Prostate gland (tissue), 2 donors: ENCODE measurements around the gene TPO.

Experiments used
- POLR2A ChIP-seq: fragments of 450-650 bp; IDR thresholded peaks from one replicate; pipeline ENCODE4 v1.6.1; 2016; ENCODE audit warnings: antibody characterized with exemption, mild to moderate bottlenecking
- POLR2AphosphoS5 ChIP-seq: sonication (generic); formaldehyde crosslinking; IDR thresholded peaks from one replicate; pipeline ENCODE4 v1.6.1; 2017; ENCODE audit warnings: antibody characterized with exemption
- TF ChIP-seq, protein P1 (sequence below), 4 experiments: fragments of 200-600 bp in 2 of 4; fragments of 450-650 bp in 2 of 4; sonication (generic) in 2 of 4; IDR thresholded peaks; 1 replicate in 3 of 4; 2 replicates in 1 of 4; pipeline ENCODE4 v1.5.1; 2016 to 2019; ENCODE audit warnings: antibody characterized with exemption in 4 of 4, mild to moderate bottlenecking in 2 of 4, moderate library complexity in 2 of 4

DNA sequence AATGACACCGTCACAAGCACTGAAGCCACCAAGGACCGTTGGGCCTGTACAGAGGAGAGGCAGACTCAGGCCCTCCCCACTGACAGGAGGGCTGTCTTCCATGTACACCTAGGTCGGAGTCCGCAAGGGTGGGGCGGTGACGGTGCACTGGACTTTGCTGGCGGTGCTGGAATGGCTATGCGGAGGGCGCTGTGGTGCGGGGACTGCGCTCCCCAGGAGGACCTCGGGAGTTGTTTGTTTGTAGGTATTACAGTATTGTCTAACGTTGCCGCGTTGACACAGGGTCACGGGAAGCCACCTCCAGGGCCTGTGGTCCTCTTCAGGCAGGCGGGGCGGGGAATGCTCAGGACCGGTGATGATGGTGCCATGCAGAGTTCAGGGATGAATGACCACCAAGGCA is 126.2 kb downstream of the TPO start:
- TF ChIP-seq, protein P1, sequence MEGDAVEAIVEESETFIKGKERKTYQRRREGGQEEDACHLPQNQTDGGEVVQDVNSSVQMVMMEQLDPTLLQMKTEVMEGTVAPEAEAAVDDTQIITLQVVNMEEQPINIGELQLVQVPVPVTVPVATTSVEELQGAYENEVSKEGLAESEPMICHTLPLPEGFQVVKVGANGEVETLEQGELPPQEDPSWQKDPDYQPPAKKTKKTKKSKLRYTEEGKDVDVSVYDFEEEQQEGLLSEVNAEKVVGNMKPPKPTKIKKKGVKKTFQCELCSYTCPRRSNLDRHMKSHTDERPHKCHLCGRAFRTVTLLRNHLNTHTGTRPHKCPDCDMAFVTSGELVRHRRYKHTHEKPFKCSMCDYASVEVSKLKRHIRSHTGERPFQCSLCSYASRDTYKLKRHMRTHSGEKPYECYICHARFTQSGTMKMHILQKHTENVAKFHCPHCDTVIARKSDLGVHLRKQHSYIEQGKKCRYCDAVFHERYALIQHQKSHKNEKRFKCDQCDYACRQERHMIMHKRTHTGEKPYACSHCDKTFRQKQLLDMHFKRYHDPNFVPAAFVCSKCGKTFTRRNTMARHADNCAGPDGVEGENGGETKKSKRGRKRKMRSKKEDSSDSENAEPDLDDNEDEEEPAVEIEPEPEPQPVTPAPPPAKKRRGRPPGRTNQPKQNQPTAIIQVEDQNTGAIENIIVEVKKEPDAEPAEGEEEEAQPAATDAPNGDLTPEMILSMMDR (IDR thresholded peaks at IDR 0.05): no peak
- no peak for TF ChIP-seq POLR2AphosphoS5
- no peak for TF ChIP-seq POLR2A
